Midbrain (tissue), 1 donor: Measurements from ENCODE around the gene SLC6A20.

ENCODE experiments used
- DNase-seq: peaks from one replicate; lab custom pipeline; 2025; lab: John Stamatoyannopoulos, UW

Gene SLC6A20

GRCh38 chr3:45800611-45801010, 4.3 kb upstream of the SLC6A20 start:
- no peak for DNase-seq

GRCh38 chr3:45799586-45799985, 3.2 kb upstream of the SLC6A20 start:
- no peak for DNase-seq

- no peak for DNase-seq
These were observed 1.7 kb upstream of the SLC6A20 start for GRCh38 chr3:45798034-45798433.

DNA sequence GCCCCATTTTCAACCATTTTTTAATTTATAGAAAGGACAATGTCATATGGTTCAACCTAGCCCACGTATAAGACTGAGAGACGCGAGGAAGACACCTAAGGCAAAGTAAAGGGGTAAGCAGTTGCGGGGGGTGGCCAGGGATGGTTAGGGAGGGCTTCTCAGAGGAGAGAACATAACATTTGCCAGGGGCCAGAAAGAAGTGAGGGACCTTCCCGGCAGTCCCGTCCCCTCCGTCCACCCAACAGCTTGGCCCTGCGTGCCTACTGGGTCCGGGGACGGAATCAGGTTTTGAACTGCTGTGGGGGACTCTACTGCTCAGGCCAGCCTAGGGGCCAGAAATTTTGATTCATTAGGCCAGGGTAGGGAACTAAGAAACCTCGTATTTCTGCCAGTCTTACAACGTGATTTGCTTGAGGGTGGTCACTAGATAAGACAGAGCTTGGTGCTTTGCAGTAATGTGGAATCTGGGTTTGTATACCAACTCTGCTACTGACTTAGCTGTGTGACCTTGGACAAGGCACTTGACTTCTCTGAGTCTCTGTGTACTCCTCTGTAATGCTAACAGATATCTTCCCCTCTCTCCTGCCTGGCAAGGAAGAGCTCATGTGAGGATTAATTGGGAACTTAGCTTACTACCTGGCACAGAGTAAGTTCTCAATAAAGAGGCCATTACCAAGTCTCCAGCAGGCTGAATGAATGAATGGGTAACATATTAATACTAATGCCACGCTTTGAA, 734 bp upstream of the SLC6A20 start:
- DNase-seq, result no peak

GRCh38 chr3:45795509-45795881, 841 bp downstream of the SLC6A20 start:
- no peak for DNase-seq

GRCh38 chr3:45794660-45795059, 1.7 kb downstream of the SLC6A20 start:
- no peak for DNase-seq

GRCh38 chr3:45794177-45794560, 2.2 kb downstream of the SLC6A20 start:
- DNase-seq, result no peak

DNA sequence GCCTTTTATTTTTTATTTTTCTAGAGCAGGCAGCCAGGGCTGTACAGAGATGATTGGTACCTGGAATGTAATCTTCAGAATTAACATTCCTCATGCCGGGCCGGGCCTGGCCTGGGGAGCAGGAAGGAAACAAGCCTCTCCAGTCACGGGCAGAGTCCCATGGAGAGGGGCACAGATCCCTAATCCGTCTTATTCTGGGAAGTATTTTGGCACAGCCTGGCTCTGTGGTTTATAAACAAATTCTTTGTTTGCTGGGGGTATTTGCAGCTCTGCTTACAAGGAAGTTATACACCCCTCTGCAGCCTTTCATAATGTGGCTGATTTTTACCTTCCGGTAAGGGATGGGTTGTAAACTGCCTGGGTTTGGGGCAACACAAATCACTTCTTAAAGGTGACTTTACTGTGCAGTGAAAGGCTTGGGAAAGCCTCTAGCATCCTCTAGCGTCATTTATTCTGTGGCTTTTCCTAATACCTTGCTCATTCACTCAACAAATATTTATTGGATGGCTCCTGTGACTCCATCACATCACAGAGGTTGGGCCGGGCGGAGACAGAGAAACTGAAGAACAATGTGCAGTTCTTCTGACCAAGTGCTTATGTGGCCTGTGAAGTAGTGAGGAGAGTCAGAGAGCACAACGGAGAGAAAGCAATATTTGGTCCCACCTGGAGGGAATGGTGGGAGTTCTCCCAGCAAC, 2.7 kb downstream of the SLC6A20 start:
- DNase-seq, result no peak

DNA sequence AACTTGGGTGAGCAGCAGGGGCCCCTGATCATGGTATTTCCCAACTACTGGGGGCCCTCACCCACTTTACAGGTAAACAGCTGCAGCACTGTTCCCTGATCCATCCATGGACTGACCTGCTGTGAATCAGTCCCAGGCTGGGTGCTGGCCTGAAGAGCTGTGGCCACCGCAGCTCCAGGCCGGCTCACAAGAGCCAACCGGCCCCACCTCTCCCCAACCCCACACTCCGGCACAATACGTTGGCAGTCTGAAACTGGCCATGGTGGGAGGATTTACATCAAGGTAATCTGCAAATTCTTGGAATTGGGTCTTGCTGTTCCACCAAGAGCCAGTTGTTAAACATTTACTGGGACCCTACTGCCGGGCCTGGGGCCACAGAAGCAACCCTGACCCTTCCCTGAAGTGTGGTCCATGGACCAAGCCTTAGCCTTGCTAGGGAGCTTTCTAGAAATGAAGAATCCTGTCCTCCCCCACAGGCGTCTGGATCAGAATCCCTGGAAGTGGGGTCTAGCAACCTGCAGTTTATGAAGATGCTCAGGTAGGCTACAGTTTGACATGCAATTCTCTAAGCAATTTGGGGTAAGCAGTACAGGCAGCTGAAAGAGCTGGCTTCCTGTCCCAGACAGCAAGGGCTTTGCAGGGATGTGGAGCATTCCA, 3.7 kb downstream of the SLC6A20 start:
- DNase-seq, result no peak

- DNase-seq, result no peak
These were observed 4.3 kb downstream of the SLC6A20 start for GRCh38 chr3:45792036-45792435.

DNA sequence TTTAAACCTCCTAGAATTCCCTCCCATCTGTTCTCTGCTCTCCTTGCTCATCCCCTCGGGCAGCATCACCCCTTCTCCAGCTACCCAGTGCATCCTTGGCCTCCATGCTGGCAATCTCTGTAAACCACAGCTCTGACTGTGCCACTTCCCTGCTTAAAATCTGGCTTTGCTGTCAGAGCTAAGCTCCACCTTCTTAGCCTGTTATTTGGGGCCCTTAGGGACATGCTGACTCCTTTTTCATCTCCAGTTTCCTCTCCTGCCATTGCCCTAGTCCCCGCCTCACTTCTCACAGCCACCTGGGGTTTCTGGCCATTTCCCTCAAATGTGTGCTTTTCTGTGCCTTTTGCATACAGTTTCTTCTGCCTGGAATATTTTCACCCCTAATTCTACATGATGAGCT, 5.7 kb downstream of the SLC6A20 start:
- no peak for DNase-seq

- no peak for DNase-seq
These were observed 7.0 kb downstream of the SLC6A20 start for GRCh38 chr3:45789235-45789812.

DNA sequence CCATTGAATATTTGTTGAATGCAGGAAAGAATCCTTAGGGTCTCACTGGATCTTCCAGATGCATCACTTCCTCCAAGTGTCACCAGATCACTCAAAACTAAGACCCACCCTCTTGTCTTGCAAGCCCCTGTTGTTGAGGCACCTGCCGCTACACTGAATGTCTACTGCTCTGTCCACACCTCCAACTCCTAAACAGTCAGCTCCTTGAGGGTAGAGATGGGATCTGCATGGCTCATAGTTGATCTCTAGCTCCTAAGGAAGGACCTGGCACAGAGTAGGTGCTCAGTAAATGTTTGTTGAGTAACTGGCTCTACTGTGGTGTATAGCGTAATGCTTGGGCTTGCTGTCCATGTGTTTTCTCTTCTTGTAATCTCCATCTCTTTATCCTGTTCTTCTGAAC, 8.8 kb downstream of the SLC6A20 start:
- DNase-seq, result no peak

DNA sequence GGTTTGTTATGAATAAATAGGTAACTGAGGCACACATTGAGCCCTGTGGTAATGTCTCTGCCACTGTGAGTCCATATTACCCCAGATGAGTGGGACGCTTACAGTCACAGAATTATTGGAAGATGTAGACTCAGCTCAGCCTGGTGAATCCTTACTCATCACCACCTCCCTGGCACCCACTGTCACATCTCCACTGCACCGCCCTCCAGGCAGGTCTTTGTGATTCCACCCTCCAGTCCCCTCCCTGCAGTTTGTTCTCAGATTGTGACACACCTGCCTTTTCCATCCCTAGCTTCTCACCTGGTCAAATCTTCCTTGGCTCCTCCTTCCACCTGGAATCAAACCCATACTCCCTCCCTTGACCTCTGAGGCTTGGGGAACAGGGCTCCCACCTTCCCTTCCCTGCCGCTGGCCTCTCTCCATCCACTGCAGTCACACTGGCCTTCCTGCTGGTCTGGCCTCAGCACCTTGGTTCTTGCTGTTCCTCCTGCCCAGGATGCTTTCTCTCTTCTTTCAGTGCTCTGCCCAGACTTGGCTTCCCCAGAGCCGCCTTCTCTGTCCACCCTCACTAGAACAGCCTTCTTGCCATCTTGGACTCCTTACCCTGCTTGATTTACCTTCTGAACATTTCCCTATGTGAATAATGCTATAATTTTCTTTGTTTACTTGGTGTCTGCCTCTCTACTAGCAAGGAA, 9.4 kb downstream of the SLC6A20 start:
- DNase-seq, result no peak

DNA sequence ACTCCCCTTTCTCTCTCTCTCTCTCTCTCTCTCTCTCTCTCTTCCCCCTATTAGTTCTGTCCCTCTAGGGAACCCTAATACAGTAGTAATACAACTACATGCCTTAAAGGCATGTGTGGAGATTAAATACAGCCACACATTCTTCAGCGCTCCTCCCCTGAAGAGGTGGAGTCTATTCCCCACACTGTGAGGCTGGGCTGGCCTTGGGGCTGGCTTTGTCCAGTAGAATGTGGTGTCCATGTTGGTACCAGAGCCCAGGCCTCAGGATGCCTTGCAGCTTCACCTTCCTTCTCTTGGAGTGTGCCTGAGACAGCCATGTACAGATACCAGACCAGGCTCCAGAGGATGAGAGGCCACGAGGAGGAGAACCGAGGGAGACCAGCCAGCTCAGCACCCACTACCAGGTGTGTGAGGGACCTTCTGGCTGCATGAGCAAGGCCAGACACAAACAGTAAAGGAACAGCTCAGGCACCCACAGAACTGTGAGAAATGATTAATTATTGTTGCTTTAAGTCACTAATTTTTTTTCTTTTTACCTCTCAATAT, 10.7 kb downstream of the SLC6A20 start:
- DNase-seq, result no peak

DNA sequence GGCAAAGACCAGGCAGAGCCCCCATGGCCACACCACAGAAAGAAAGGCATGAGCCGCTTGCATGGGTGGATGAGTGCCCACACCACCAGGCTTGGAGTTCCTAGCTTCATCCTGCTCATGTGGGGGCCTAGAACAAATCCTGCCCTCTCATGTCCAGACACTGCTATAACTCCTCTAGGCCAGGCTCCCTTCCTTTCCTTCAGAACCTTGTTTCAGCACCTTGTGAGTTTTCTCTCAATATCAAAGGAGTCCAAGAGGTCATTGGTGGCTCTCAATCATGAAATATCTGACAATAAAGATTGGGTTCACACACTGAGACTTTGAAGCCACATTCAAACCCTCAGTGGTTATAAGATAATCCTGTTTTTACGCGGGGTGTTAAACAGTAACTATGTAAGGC, 12.7 kb downstream of the SLC6A20 start:
- no peak for DNase-seq

GRCh38 chr3:45782381-45782780, 14.0 kb downstream of the SLC6A20 start:
- DNase-seq, result no peak

- no peak for DNase-seq
These were observed 14.5 kb downstream of the SLC6A20 start for GRCh38 chr3:45781841-45782240.

DNA sequence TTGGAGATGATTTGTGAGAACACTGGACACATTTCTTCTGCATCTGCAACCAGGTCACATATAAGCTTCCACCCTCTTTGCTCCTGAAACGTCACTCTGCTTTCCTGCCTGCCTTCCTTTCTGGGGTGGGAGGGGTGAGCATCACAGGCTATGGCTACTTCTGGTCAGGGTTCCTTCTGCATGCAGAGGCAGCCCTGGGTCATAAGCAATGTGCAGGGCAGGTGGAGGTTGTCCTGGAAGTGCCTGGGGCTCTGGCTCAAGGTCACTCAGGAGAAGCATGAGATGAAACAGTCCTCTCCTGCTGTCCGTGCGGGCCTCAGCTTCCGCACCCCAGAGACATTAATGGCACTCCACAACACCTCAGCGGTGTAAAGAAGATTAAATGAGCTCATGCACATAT, 15.1 kb downstream of the SLC6A20 start:
- no peak for DNase-seq

- no peak for DNase-seq
These were observed 16.3 kb downstream of the SLC6A20 start for GRCh38 chr3:45779746-45780735.

- no peak for DNase-seq
These were observed 17.6 kb downstream of the SLC6A20 start for GRCh38 chr3:45778761-45779201.
